Measurements from ENCODE around the gene MFSD12.
"Not testable (repeated sequence)": the region's sequence is repeated elsewhere in the genome, so short reads cannot be mapped to it uniquely, and the experiment has no call there.

- TF ChIP-seq, protein P1, sequence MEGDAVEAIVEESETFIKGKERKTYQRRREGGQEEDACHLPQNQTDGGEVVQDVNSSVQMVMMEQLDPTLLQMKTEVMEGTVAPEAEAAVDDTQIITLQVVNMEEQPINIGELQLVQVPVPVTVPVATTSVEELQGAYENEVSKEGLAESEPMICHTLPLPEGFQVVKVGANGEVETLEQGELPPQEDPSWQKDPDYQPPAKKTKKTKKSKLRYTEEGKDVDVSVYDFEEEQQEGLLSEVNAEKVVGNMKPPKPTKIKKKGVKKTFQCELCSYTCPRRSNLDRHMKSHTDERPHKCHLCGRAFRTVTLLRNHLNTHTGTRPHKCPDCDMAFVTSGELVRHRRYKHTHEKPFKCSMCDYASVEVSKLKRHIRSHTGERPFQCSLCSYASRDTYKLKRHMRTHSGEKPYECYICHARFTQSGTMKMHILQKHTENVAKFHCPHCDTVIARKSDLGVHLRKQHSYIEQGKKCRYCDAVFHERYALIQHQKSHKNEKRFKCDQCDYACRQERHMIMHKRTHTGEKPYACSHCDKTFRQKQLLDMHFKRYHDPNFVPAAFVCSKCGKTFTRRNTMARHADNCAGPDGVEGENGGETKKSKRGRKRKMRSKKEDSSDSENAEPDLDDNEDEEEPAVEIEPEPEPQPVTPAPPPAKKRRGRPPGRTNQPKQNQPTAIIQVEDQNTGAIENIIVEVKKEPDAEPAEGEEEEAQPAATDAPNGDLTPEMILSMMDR (IDR thresholded peaks at IDR 0.05; ENCODE audit: poor library complexity), result not testable (repeated sequence)
- not testable (repeated sequence) for TF ChIP-seq EZH2 (IDR thresholded peaks at IDR 0.05; ENCODE audit: borderline replicate concordance); EZH2phosphoT487 (IDR thresholded peaks at IDR 0.05; ENCODE audit: low read depth, severe bottlenecking, unreplicated experiment)
These were observed 28.1 kb downstream of the MFSD12 start for GRCh38 chr19:3529299-3529698.
